22Rv1 (cell line): ENCODE measurements around the gene GXYLT1.

Experiments
- CTCF ChIP-seq: fragments of 450-650 bp; IDR thresholded peaks from 2 replicates; pipeline ENCODE4 v1.5.1; 2017; ENCODE audit warnings: mild to moderate bottlenecking
- ZFX ChIP-seq: fragments of 450-650 bp; IDR thresholded peaks from 2 replicates; pipeline ENCODE4 v1.6.1; 2017; ENCODE audit warnings: antibody characterized with exemption, borderline replicate concordance

GRCh38 chr12:42144158-42144407, 591 bp downstream of the GXYLT1 start:
- TF ChIP-seq CTCF (no peak), ZFX (no peak)
